ENCODE data around the gene NOTUM.
A peak's percentile ranks its signal among the peaks of the same experiment; 100 is the strongest.

Gene NOTUM

GRCh38 chr17:81909966-81910839 is 50.8 kb downstream of the NOTUM start:
- peak in 3 of 4 experiments; percentile 50 to 66 (median 51) for DNase-seq

GRCh38 chr17:81909231-81909630 is 51.8 kb downstream of the NOTUM start:
- DNase-seq, result no peak

DNA sequence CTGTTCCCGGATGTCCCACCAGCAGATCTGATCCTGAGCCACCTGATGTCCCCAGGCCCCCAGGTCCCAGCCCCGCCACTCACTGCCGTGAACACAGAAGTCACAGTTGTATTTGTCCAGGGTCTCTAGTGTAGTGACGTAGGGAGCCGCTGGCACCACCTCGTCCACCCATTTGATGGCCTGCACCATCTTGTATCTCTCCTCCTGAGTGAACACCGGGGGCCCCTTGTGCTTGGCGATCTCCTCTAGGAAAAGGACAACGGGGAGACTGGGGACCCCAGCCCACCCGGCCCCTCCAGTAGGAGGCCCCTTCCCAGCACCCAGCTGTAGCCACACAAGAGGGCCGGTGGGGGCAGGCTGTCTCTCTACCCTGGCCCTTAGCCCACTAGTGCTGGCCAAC is 52.2 kb downstream of the NOTUM start:
- no peak for DNase-seq

GRCh38 chr17:81907219-81908145 is 53.5 kb downstream of the NOTUM start:
- no peak for DNase-seq

DNA sequence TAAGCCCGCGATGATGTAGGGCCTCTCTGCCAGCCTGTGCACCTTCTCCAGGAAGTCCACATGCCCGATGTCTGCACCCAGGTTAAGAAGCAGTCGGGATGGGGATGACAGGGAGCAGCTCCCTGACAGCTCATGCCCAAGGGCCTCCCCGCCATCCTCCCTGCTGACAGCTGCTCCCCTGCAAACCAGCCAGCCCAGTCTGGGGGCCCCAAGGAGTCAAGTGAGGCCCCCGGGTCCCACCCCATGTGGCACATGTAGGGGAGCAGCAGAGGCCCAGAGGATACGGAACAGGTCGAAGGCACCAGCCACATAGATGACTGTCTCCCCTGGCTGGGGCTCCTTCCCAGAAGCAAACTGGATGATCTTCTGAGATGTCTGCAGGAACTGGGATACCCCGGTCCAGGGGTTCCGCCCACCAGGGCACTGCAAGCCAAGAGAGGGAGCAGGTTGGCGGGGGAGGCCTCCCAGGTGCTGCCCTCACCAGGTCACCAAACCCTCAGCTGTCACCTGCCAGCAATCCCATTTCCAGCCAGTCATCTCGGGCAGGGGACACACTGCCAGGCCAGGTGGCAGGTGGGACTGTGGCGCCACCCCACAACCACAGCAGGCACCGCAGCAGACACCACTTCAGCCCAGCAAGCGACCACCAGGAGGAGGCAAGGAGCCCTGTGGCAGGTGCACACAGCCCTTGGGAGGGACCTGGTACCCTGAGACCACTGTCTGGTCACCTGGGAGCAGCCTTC is 54.3 kb downstream of the NOTUM start:
- no peak for DNase-seq

- no peak for DNase-seq
Measured at GRCh38 chr17:81905993-81906392, 55.0 kb downstream of the NOTUM start.

DNA sequence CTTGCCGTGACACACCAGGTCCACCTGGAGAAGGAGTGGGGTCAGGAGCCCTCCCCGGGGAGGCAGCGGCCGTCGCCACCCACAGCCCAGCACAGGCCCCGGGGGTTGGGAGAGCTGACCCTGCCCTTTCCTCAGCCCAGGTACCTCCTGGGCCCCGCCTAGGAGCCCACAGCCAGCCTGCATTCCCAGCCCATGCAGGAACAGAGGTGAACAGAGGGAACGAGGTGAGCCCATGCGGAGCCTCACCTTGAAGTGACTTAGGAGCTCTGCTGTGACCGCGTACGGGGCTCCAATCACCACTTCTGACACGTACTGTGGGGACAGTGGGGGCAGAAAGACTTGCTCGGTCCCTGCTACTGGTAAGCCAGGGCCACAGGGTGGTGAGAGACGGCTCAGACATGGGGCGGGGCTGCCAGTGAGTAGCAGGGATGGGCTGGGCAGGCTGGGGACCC is 55.5 kb downstream of the NOTUM start:
- DNase-seq, result no peak

GRCh38 chr17:81904600-81905423 is 56.2 kb downstream of the NOTUM start:
- DNase-seq, result no peak

DNA sequence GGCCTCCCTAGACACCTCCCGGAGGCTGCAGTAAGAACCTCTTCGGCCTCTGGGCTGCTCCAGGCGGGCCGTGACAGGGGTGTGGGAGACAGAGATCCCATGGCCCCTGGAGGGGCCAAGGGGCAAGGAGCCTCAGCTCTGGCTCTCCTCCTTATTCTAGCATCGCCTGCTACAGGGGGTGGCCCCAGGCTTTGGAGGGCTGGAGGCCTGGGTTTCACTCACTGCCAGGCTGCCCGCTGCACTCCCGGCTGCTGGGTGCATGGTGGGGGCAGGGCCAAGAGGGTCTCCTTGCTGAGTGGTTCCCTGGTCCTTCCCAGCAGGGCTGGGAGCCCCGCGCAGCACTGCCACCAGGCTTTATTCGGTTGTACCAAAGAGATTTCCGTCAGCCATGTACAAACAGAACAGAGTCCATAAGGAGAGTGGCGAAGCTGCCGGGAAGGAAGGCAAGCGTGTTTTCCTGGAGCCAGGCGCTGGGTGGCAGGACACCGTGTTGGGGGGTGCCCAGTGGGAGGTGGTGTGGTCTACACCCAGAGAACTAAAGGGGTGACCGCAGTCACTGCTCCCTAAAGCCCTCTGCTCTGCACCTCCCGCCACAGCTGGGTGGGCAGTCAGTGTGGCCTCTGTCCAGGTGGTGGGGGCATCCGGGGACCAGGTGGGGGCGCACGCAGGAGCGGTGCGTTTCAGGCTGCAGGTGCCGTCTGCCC is 56.9 kb downstream of the NOTUM start:
- DNase-seq, result no peak

GRCh38 chr17:81903415-81903831 is 57.6 kb downstream of the NOTUM start:
- DNase-seq, result no peak

DNA sequence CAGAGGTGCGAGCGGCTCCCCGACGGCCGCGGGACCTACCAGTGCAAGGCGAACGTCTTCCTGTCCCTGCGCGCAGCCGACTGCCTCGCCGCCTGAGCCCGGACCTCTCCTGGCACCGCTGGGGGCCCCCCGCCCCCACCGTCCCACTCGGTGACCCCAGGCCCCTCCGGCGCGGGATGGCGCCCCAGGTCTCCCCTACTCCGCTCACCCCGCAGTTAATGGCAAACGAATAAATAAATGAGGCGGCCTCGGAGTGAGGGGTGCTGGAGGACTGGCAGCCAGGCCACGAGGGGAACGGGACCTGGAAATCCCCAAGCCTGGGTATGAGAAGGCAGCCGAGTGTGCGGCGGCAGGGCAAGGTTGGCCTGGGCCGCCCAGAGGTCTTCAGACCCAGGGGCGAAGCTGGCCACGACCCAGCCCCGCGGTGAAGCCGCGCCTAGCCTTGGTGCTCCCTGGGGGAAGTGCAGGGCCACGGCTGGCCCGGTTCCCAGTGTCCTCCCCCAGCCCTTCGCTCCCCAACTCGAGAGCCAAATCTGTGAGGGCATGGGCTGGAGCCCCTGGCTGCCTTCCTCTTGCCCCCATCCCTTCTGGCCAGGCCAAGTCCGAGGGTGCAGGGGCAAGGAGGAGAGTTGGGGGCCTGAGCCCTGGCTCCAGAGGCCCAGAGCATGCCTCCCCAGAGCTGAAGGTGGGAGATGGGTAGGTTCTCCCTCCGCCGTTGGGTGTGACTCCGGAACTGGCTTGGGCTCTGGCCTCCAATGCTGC is 58.2 kb downstream of the NOTUM start:
- DNase-seq, result no peak

Data from suppressor macrophage (primary cell).